ENCODE measurements around the gene FEZ2. TPM values are rescaled to one million over a fixed set of nuclear protein-coding genes. Genes with fewer than 3 reads are reported as not detected.

FEZ2 gene
- polyA plus RNA-seq, 10 donors: 70.5 to 135 (median 101) TPM

DNA sequence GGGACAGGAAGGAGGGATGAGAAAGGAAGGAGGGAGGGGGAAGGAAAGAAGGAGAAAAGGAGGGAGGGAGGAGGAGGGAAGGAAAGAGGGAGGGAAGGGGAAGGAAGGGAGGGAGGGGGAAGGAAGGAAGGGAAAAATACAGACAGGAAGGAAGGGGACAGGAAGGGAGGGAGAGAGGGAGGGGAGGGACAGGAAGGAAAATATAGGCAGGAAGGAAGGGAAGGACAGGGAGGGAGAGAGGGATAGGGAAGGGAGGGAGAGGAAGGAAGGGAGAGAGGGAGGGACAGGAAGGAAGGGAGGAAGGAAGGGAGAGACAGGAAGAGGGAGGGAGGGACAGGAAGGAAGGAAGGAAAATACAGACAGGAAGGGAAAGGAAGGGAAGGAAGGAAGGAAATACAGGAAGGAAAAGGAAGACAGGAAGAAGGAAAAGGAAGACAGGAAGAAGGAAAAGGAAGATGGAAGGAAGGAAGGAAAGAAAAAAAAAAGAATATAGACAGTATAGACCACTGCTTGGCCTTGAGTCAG is 63.6 kb downstream of the FEZ2 start:
- no peak for DNase-seq

DNA sequence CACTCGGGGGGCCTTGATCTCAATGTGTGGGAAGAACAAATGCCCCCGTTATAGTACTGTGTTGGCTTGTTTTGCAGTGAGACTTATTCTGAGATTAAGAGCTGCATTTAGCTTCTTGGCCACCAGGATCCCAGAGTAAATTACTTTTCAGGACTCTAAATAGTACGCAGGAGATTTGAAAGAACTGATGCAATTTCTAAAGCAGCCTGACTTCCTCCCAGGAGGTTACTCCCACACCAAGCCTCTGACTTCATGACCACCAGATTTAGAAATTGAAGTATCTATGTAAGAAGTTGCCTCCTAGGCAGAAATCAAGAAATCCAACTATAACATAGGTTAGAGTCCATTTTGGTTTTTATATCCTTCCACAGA is 67.0 kb downstream of the FEZ2 start:
- DNase-seq: peak; percentile 22 to 53 (median 25)

DNA sequence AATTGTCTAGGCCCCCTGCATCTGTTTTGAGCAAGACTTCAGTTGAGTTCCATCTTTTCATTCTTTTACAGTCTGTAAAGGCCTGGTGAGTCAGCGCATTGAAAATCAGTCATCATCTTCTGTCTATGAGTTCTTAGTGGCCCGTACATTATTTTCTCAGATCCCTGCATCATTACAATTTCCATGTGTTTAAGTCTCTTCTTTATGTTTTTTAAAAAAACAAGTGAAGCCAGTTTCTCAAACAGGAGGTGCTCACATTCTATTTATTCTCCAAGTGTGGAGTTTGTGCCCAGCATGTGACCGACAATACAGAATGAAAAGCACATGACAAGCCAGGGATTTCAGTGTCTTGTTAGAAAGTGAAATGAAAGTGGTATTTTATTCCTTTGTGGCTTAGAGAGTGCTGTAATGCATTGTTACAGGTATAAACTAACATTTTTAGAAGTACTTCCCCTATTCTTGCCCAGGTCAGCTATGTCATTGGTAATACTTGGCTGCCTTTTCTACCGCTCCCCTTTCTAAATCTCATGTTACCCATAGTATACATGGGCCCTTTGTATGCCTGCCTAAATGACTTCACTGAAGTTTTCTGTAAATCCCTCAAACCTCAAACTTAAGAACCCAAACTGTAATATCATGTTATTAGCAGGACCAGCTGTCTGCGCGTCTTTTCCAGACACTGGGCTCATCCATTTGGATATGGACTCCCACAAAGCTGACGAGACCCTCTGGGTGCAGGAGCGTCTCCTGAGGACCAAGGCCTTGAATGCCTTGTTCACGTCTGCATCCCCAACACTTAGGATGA is 67.6 kb downstream of the FEZ2 start:
- DNase-seq: peak in 2 of 3 donors; percentile 26 to 62

DNA sequence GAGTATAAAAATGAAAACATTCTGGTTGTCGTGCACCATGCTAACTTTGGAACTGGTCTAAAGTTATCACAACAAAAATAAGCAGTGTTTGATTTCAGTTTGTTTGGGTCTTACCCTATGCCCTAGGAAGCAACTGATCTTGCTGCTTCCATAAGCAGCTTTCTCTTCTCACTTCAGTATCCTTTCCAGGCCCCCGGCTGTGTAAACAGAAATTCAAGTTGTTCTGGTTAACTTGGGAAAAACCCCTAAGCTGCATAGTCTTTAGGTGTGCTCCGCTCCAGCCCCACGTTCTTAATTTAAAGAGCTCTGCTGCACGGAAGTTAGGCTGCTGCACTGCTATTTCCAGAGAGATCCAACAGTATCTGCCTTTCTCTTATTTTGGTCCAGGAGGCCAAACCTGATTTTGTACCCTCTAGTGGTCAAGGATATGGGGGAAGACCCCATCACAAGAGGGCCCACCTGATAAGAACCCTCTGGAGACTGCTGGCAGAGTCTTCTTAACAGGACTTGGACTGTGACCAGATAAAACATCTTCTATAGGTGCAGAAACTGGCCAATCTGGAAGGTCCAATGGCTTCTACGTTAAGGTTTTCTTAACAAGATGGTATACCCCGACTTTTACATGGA is 69.1 kb downstream of the FEZ2 start:
- DNase-seq: no peak

DNA sequence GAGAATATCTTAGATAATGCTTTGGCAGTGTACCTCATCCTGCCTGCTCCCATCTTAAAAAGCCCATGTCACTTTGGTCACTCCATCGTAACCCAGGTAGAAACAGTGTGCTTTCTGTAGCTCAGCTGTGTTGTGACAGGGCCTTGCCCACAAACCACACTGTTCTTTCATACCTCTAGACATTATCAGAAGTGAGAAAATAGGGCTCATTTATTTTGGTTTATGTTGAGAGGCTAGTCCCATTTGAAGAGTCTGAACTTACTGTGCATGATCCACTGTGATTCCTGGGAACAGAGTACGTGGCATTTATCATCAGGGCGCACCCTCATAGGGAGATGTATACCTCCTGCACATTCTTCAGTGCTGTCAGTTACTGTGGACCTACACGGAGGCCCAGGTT is 69.7 kb downstream of the FEZ2 start:
- no peak for DNase-seq

DNA sequence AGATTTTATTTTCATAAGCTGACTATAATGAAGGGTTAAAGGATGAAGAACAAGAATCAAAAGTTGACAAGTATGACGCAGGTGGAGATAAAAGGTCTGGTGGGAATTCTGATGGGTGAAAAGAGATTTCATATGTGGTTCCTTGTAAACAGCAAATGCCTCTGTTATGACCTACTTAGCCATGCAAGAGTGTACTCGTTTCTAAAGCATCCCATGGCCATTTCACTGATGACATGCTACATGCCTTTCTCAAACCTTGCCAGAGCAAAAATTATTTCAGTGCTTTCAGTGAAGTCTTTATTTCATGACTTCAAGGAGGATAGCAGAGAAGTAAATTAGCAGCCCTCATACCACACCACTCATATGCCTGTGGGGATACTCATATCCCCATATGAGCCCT is 71.7 kb downstream of the FEZ2 start:
- no peak for DNase-seq

DNA sequence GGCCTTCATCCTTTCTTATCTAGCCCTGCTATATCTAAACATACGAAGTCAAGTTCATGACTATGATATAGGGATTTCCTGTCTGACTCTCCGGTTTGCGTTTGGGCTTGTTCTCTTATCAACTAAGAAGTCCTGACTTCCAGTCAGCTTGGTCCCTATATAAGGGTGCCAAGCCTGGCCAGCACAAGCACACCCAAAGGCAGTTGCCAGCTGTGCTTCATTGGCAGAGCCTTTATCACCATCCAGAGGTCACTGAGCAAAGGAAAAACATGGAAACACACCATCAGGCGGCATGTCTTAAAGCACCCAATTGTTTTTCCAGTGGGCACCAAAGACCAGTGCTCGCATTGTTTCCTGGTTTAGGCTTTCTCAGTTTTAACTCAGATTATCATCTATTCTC is 72.7 kb downstream of the FEZ2 start:
- DNase-seq: no peak

DNA sequence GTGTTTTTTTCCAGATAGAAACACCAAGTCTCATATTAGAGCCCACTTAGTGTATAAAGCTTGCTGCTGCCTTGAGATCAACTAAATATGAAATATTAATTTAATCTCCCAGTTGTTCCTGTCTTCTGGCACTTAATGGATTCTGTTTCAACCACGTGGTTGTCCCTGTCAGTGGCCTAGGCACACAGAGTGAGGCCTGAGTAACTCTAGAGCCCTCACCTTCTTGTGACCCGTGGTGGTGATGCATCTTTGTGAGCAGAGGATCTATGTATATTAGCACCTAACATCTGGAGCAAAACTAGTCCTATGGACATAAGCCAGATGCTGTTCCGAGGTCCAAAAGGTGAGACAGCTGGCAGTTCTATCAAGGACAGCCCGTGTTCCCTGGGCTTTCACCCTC is 74.8 kb downstream of the FEZ2 start:
- DNase-seq: no peak

DNA sequence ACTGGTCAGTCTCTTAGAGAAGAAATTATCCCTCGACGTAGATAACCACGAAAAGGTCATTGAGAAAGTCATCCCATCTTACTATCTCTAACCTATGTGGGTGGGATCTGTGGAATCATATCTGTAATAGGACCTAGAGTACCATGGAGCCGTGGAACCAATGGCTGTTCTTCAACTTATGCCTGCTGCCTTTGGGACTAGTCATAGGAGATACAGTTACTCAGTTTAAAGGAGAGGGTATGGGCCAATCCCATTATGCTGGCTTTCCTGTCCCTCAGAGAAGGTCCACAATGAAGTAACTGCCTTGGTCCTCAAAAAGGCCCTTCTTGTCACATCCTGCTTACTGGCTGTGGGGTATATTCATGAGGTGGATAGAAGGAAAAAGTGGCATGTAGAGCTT is 77.5 kb downstream of the FEZ2 start:
- no peak for DNase-seq

DNA sequence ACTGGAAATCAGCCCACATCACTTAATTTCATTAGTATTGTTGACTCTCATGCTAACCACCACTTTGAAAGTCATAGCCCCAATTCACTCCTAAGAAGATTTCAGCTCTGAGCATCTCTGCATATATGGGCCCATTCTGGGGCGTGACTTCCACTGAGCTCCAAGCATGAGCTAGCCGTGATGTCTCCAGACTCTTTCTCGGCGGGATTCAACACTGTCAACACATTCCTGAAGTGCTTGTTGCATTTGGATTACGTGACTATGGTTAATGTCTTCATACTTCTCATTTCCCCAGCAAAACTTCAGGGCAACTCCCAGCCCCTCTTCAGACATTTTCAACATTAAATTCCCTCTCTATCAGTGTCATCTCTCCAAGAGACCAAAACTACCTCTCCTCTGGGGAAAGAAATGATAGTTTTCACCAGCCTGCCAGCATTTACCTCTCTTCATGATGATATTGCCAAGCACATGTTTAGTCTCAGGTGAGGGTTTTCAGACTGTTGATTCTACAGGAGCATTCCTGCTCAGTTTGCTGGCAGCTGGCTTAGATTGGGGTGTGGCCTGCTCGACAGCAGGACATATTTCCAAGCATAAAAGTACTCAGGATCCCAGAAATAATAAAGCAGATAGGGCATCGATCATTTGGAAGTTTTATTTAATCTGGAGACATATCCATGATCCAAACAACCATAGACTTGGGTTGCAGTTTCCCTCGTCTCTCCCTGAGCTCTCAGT is 81.7 kb downstream of the FEZ2 start:
- peak in 1 of 3 donors; percentile 69 for DNase-seq

DNA sequence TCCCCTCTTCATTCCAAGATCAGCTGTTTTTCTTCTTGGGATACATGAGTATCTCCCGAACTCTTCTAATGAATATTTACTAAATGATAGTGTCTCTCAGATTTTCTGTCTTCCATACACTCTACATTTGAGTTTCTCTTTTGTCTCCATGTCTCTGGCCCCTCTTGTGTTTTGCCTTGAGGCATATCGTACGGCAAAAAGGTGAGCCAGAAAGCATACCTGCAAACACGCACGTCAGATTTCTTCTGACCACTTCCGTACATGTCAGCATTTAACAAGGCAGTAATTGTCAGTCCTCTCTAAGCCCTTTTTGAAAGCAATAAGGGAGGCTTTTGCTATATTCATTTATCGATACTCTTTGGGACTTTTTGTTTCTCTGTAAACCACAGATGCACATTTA is 82.4 kb downstream of the FEZ2 start:
- no peak for DNase-seq

DNA sequence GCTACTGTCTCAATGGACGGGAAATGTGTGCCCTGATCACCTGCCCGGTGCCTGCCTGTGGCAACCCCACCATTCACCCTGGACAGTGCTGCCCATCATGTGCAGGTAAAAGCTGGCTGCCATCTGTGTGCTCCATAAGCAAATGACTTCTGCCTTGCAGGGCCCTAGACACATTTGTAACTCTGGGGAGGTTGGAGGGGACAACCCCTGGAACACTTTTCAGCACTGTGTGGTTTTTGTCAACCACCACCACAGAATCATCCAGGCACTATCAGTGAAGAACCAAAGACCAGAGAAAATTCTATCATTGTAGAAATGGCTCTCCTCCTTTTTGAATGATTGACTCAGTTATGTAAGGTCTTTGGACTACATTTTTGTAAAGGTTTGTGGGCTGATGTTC is 84.3 kb downstream of the FEZ2 start:
- no peak for DNase-seq

DNA sequence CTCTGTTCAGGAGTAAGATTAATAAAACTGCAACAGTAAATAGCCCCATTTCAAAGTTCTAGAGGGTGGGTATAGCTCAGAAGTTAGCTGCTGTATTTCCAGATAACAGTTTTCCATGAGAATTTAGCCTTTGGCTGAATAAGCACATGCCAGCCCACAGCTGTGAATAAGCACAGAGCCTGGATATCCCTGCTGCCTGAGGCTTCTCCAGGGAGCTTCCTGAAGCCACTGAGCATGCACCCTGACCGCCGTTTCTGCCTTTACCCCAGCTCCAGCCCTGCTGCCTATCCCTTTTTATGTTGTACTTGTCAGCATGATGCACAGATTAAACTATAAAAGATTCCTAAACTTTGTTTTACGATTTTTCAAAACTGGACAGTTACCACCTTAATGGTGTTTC is 85.3 kb downstream of the FEZ2 start:
- DNase-seq: no peak

DNA sequence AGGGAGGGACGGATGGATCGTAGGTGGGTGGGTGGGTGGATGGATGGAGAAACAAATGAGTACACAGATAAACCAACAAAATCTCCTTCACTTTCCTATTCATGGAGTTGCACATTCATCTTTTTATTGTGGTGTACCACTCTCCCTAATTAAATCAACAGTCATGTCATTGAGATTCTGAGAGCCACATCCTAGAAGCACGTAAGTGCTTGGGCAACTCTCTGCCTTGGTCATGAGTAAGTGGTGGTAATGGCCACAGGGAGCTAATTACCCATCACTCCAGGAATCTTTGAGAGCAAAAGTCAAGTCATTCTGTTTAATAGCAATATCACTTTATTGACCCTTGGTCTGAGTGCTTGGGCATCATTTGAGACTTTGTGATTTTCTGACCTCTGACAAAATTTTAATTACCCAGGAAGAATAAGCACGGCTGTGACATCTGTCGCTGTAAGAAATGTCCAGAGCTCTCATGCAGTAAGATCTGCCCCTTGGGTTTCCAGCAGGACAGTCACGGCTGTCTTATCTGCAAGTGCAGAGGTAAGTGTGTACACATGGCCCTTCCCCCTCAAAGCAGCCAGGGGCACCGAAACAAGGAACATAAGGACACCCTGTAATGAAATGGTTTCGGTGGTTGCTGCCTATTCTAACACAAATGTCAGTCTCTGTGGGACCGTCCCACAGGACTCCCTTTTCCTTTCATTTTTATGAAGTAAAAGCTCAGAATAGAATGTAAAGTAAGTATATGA is 85.9 kb downstream of the FEZ2 start:
- DNase-seq: no peak

DNA sequence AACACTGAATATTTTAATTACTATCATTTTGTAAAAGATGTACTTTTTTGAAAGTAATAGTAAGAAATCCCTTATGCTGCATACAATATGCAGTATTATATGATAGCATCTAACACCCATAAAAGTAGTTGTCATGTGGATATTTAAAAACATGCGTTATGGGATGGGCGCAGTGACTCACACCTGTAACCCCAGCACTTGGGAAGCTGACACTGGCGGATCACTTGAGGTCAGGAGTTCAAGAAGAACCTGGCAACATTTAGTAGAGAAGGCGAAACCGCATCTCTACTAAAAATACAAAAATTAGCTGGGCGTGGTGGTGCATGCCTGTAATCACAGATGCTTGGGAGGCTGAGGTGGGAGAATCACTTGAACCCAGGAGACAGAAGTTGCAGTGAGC is 88.9 kb downstream of the FEZ2 start:
- no peak for DNase-seq

DNA sequence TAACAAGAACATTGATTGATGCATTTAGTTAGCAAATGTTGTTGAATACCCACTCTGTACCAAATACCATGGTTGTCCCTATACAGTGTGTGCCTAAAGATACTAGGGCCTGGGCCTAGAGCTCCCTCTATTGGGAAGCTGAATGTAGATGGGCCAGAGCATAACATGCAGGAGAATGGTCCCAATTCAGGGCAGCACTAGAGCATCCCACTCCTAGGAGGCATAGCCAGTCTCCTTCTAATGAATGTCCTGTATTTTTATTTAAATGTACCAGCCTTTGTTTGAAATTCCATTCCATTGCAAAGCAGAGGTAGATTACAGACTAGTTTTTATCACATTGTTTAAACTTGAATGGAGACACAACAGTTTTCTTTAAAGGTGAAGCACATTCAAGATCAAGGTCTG is 90.6 kb downstream of the FEZ2 start:
- peak; percentile 47 to 80 (median 71) for DNase-seq

Other genes with a start within 250 kb of the FEZ2 start
- 10 to 100 TPM; 18.7 to 42.8 (median 21.4) TPM for gene CRIM1, start 242.4 kb downstream of the FEZ2 start, polyA plus RNA-seq (ENCODE audit: insufficient read length in 10 of 10)
- gene VIT, start 98.5 kb upstream of the FEZ2 start, polyA plus RNA-seq (ENCODE audit: insufficient read length in 10 of 10): 1 to 10 TPM; 1.9 to 7.2 (median 4.6) TPM

Data from muscle of back (tissue), 11 donors.